Measurements from ENCODE around the gene FRAS1.

DNA sequence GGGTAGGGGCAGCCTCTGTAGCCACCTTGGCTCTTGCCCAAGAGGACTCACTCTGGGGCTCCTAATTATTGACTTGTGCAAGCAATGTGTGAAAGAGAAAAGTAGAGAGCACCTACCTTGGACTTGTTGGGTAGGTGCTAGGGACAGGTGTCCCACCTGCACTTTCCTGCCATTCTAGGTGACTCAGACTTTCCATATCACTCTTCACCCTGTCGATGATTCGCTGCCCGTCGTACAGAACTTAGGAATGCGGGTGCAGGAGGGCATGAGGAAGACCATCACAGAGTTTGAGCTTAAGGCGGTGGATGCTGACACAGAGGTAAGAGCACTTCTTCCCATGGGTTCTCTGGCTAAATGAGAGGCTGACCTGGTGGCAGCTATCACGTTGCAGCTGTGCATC is 407.1 kb downstream of the FRAS1 start:
- no peak for TF ChIP-seq EZH2 (IDR thresholded peaks at IDR 0.05; ENCODE audit: borderline replicate concordance, low read depth, low read length, severe bottlenecking)
- TF ChIP-seq, protein P1, sequence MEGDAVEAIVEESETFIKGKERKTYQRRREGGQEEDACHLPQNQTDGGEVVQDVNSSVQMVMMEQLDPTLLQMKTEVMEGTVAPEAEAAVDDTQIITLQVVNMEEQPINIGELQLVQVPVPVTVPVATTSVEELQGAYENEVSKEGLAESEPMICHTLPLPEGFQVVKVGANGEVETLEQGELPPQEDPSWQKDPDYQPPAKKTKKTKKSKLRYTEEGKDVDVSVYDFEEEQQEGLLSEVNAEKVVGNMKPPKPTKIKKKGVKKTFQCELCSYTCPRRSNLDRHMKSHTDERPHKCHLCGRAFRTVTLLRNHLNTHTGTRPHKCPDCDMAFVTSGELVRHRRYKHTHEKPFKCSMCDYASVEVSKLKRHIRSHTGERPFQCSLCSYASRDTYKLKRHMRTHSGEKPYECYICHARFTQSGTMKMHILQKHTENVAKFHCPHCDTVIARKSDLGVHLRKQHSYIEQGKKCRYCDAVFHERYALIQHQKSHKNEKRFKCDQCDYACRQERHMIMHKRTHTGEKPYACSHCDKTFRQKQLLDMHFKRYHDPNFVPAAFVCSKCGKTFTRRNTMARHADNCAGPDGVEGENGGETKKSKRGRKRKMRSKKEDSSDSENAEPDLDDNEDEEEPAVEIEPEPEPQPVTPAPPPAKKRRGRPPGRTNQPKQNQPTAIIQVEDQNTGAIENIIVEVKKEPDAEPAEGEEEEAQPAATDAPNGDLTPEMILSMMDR (IDR thresholded peaks at IDR 0.05; ENCODE audit: borderline replicate concordance, extremely low read depth, low read length, poor library complexity, severe bottlenecking) = no peak

Data from DND-41 (cell line).